22Rv1 (cell line): ENCODE measurements around the gene CEBPE.

Experiments used
- H3K27ac ChIP-seq: fragments of 450-650 bp; 2 replicates; pipeline ENCODE4 v1.5.1; 2017
- CTCF ChIP-seq: fragments of 450-650 bp; IDR thresholded peaks from 2 replicates; pipeline ENCODE4 v1.5.1; 2017; ENCODE audit warnings: mild to moderate bottlenecking
- ZFX ChIP-seq: fragments of 450-650 bp; IDR thresholded peaks from 2 replicates; pipeline ENCODE4 v1.6.1; 2017; ENCODE audit warnings: antibody characterized with exemption, borderline replicate concordance

Gene CEBPE

DNA sequence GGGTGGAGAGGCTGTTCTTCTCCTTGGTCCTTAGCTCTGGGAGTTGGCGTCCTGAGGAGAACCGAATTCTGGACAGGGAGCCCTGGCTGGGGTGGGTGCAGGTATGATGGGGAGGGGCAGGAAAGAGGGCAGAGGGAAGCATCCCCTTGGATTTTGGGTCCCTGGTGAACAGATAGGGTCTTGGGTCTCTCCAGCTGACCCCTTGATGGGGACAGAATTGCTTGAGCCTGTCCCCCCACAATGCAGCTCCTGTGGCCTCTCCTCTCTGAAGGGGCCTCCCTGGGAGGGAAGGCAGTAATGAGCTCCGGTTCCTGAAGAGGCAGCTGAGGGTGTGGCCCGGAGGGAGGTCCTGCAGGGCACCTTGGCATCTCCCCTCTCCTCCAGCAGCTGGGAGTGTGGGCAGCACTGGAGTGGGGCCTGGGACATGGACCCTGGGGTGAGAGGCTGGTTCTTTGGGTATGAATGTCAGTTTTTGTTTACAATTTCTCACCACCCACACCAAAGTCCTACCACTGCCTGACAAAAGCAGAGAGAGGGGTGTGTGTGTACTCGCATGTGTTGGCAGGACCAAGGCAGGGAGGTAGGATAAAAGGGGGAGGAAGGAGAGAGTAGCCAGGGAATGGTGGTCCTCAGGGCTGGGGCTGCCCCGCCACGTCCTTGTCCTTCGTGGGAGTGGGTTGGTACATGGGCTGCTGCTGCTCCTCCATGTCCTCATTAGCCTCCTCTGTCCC lies 7.7 kb upstream of the CEBPE start:
- H3K27ac ChIP-seq: no peak overlapping the region
- TF ChIP-seq ZFX: no peak
- no peak for TF ChIP-seq CTCF

GRCh38 chr14:23125933-23126524 lies 7.0 kb upstream of the CEBPE start:
- TF ChIP-seq ZFX (no peak), CTCF (no peak)
- no peak overlapping the region for H3K27ac ChIP-seq

DNA sequence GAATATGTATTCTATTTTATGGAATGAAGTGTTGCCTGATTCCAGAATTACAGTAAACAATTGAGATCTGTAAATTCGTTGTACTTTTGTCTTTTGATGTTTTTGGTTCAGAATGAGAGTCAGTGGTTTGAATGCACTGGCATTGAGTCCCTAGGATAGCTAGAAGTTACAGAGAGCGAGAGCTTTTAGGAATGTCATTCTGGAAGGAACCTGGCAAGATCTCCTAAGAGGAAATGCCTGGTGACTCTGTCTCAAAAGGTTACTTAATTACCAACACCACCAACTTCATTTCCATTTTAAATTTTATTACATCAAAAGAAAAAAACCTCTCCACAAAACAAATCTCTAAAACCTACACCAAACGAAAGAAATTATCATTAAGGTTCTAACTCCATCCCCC lies 6.0 kb upstream of the CEBPE start:
- TF ChIP-seq CTCF: no peak
- TF ChIP-seq ZFX: no peak
- H3K27ac ChIP-seq: no peak overlapping the region

DNA sequence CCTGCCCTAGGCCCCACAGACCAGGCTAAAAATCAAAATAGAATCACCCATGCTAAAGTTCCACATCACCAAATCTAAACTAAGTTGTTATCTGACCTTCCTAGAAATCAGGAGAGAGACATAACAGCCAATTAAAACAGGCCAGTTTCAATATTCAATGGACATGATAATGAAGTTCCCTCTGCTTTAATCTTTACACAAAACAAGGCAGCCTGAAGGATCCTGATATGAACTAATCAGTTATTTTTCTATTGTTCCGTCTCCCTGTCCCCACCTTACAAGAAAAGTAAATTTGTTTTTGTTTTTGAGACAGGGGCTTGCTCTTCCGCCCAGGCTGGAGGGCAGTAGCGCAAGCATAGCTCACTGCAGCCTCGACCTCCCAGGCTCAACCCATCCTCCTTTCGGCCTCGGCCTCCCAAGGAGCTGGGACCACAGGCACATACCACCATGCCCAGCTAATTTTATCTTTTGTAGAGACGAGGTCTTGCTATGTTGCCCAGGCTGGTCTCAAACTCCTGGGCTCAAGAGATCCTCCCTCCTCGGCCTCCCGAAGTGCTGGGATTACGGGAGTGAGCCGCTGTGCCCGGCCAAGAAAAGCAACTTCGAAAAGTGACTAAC lies 5.4 kb upstream of the CEBPE start:
- H3K27ac ChIP-seq: no peak overlapping the region
- TF ChIP-seq ZFX: no peak
- no peak for TF ChIP-seq CTCF

- no peak for TF ChIP-seq CTCF
- no peak for TF ChIP-seq ZFX
- no peak overlapping the region for H3K27ac ChIP-seq
Measured at GRCh38 chr14:23123419-23123818, 4.4 kb upstream of the CEBPE start.

DNA sequence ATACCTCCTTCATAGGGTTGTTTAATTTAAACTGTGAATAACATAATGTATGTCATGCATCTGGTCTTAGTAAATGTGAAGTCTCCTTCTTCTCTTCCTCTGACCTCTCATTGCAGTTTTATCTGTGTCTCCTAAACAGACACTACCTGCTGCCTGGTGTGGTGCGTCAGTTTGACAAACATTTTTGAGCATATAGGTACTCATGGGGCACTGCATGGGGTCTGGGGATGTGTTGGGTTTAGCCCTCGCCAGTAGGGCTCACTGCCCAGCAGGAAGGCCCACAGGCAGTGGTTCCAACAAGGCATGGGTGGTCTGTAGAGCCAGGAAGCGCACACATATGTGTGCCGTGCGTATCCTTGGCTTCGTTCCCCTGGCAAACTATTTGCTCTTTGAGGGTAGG lies 3.0 kb upstream of the CEBPE start:
- H3K27ac ChIP-seq: no peak overlapping the region
- no peak for TF ChIP-seq CTCF
- TF ChIP-seq ZFX: no peak

- no peak overlapping the region for H3K27ac ChIP-seq
- TF ChIP-seq CTCF: no peak
- no peak for TF ChIP-seq ZFX
Measured at GRCh38 chr14:23121361-23121771, 2.3 kb upstream of the CEBPE start.
